ENCODE data around the gene QPCTL. TPM values are rescaled to one million over a fixed set of nuclear protein-coding genes. Genes with fewer than 3 reads are reported as not detected.
"Not testable (repeated sequence)": the region's sequence is repeated elsewhere in the genome, so short reads cannot be mapped to it uniquely, and the experiment has no call there.

The QPCTL gene
- total RNA-seq, 1 donor, result 8.0 TPM

DNA sequence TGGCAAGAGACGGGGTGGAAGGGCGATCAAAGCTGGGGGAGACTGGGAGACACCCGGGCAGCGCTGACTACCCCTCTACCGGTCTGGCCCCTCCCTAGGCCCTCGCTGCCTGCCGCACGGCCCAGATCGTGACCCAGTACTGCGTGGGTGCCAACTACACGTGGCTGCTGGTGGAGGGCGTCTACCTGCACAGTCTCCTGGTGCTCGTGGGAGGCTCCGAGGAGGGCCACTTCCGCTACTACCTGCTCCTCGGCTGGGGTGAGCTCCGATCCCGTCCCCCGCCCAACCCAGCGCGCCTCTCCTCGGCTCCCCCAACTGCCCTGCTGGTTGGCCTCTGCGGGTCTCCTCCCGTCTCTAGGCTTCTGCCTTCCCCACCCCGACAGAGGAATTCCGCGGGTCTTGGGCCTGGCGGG lies 15.6 kb upstream of the QPCTL start:
- no peak overlapping the region for H3K4me3 ChIP-seq (ENCODE audit: low read depth, low read length)
- no peak for DNase-seq (ENCODE audit: low read depth)

GRCh38 chr19:45677351-45678230 lies 14.9 kb upstream of the QPCTL start:
- H3K4me3 ChIP-seq (ENCODE audit: low read depth, low read length), result peak overlapping the region; percentile 25
- peak; percentile 57 for DNase-seq (ENCODE audit: low read depth)
- TF ChIP-seq CTCF (IDR thresholded peaks at IDR 0.05; ENCODE audit: insufficient read depth, low read length), result no peak

More for the DNA sequence above, 15.6 kb upstream of the QPCTL start:
- TF ChIP-seq CTCF (IDR thresholded peaks at IDR 0.05; ENCODE audit: insufficient read depth, low read length), result no peak

- TF ChIP-seq CTCF (IDR thresholded peaks at IDR 0.05; ENCODE audit: insufficient read depth, low read length), result peak; percentile 85
- peak overlapping the region; percentile 51 for H3K4me3 ChIP-seq (ENCODE audit: low read depth, low read length)
- peak; percentile 69 for DNase-seq (ENCODE audit: low read depth)
Observed at GRCh38 chr19:45681391-45682015, 11.0 kb upstream of the QPCTL start.

DNA sequence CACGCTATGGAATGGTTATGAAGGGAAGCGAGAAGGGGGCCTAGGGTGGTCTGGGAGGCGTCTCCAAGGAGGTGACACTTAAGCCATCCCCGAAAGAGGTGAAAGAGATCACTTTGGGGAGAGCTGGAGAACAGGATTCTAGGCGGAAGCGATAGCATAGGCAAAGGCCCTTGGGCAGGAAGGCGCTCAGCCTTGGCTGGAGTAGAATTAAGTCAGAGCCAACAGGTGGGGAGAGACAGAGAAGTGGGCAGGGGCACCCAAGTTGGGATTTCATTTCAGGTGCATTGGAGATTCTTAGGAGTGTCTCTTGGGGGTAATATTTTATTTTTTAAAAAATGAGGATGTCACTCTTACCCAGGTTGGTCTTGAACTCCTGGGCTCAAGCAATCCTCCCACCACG lies 10.3 kb upstream of the QPCTL start:
- DNase-seq (ENCODE audit: low read depth), result no peak
- no peak for TF ChIP-seq CTCF (IDR thresholded peaks at IDR 0.05; ENCODE audit: insufficient read depth, low read length)
- no peak overlapping the region for H3K4me3 ChIP-seq (ENCODE audit: low read depth, low read length)

- TF ChIP-seq CTCF (IDR thresholded peaks at IDR 0.05; ENCODE audit: insufficient read depth, low read length), result no peak
- H3K4me3 ChIP-seq (ENCODE audit: low read depth, low read length), result no peak overlapping the region
Observed at GRCh38 chr19:45682908-45683307, 9.6 kb upstream of the QPCTL start.

GRCh38 chr19:45685045-45685444 lies 7.4 kb upstream of the QPCTL start:
- not testable (repeated sequence) for H3K4me3 ChIP-seq (ENCODE audit: low read depth, low read length); DNase-seq (ENCODE audit: low read depth)

More at GRCh38 chr19:45682908-45683307, 9.6 kb upstream of the QPCTL start:
- no peak for DNase-seq (ENCODE audit: low read depth)

GRCh38 chr19:45687599-45687998 lies 4.9 kb upstream of the QPCTL start:
- no peak overlapping the region for H3K4me3 ChIP-seq (ENCODE audit: low read depth, low read length)
- TF ChIP-seq CTCF (IDR thresholded peaks at IDR 0.05; ENCODE audit: insufficient read depth, low read length), result no peak
- no peak for DNase-seq (ENCODE audit: low read depth)
